H9 (cell line): ENCODE results near the gene SEMA6A. TPM values are rescaled to one million over a fixed set of nuclear protein-coding genes. Genes with fewer than 3 reads are reported as not detected.
A peak's percentile ranks its signal among the peaks of the same experiment; 100 is the strongest.

ENCODE experiments used
- DNase-seq: peaks from one replicate; pipeline ENCODE4 v3.0.0-alpha.2; 2017
- H2AFZ ChIP-seq: one replicate; pipeline ENCODE4 v1.6.1; 2013; ENCODE audit warnings: mild to moderate bottlenecking, low read length, control low read depth, moderate library complexity
- H2AK5ac ChIP-seq: 2 replicates; pipeline ENCODE4 v1.6.1; 2013; ENCODE audit warnings: low read length, control low read depth, mixed read lengths; ENCODE audit not compliant: insufficient read length
- H2BK120ac ChIP-seq: one replicate; pipeline ENCODE4 v1.6.1; 2013; ENCODE audit warnings: low read depth, mild to moderate bottlenecking, low read length, control low read depth, inconsistent platforms; ENCODE audit not compliant: poor library complexity, severe bottlenecking
- H2BK12ac ChIP-seq: 2 replicates; pipeline ENCODE4 v1.6.1; 2013; ENCODE audit warnings: low read length, control low read depth, mixed read lengths, low read depth; ENCODE audit not compliant: insufficient read length
- H2BK15ac ChIP-seq: 2 replicates; pipeline ENCODE4 v1.6.1; 2013; ENCODE audit warnings: low read depth, low read length, control low read depth
- H2BK20ac ChIP-seq: one replicate; pipeline ENCODE4 v1.6.1; 2013; ENCODE audit warnings: low read depth, mild to moderate bottlenecking, low read length, control low read depth, inconsistent platforms; ENCODE audit not compliant: poor library complexity, severe bottlenecking
- H2BK5ac ChIP-seq: 2 replicates; pipeline ENCODE4 v1.6.1; 2013; ENCODE audit warnings: low read length, control low read depth, mixed read lengths; ENCODE audit not compliant: insufficient read length
- H3K14ac ChIP-seq: 2 replicates; pipeline ENCODE4 v1.6.1; 2013; ENCODE audit warnings: low read length, control low read depth; ENCODE audit not compliant: insufficient read depth
- H3K18ac ChIP-seq: 2 replicates; pipeline ENCODE4 v1.6.1; 2013; ENCODE audit warnings: low read depth, mild to moderate bottlenecking, mixed read lengths, low read length, control low read depth; ENCODE audit not compliant: insufficient read length
- H3K23ac ChIP-seq: 2 replicates; pipeline ENCODE4 v1.6.1; 2013; ENCODE audit warnings: low read length, control low read depth, mixed read lengths, low read depth; ENCODE audit not compliant: insufficient read length
- H3K23me2 ChIP-seq: 2 replicates; pipeline ENCODE4 v1.6.1; 2013; ENCODE audit warnings: low read depth, mild to moderate bottlenecking, mixed read lengths, low read length, control low read depth; ENCODE audit not compliant: insufficient read length, poor library complexity, severe bottlenecking
- H3K27ac ChIP-seq: 2 replicates; pipeline ENCODE4 v1.5.1; 2013; ENCODE audit warnings: low read length, control low read depth, mixed read lengths, low read depth; ENCODE audit not compliant: insufficient read length
- H3K27me3 ChIP-seq: 2 replicates; pipeline ENCODE4 v1.6.1; 2013; ENCODE audit warnings: low read length, control low read depth, inconsistent platforms; ENCODE audit not compliant: insufficient read depth
- H3K4ac ChIP-seq: 2 replicates; pipeline ENCODE4 v1.6.1; 2013; ENCODE audit warnings: low read depth, mild to moderate bottlenecking, control low read depth, inconsistent platforms, low read length, moderate library complexity
- H3K4me1 ChIP-seq: 2 replicates; pipeline ENCODE4 v1.6.1; 2013; ENCODE audit warnings: low read length, control low read depth, inconsistent platforms; ENCODE audit not compliant: insufficient read depth
- H3K4me2 ChIP-seq: 2 replicates; pipeline ENCODE4 v1.6.1; 2013; ENCODE audit warnings: low read length, control low read depth, mixed read lengths; ENCODE audit not compliant: insufficient read length, insufficient read depth
- H3K56ac ChIP-seq: 2 replicates; pipeline ENCODE4 v1.6.1; 2013; ENCODE audit warnings: low read depth, mild to moderate bottlenecking, mixed read lengths, low read length, control low read depth; ENCODE audit not compliant: insufficient read length
- H3K79me1 ChIP-seq: 2 replicates; pipeline ENCODE4 v1.6.1; 2013; ENCODE audit warnings: low read depth, mild to moderate bottlenecking, moderate library complexity, low read length, control low read depth, inconsistent platforms; ENCODE audit not compliant: insufficient read depth, poor library complexity, severe bottlenecking
- H3K79me2 ChIP-seq: 2 replicates; pipeline ENCODE4 v1.6.1; 2013; ENCODE audit warnings: low read length, control low read depth, inconsistent platforms; ENCODE audit not compliant: insufficient read depth
- H3K9ac ChIP-seq: 2 replicates; pipeline ENCODE4 v1.6.1; 2013; ENCODE audit warnings: low read length, control low read depth, mixed read lengths; ENCODE audit not compliant: insufficient read length; ENCODE audit errors: extremely low read depth
- H3K9me3 ChIP-seq: one replicate; pipeline ENCODE4 v1.6.1; 2013; ENCODE audit warnings: low read depth, low read length, inconsistent platforms; ENCODE audit not compliant: control insufficient read depth
- H3T11ph ChIP-seq: one replicate; pipeline ENCODE4 v1.6.1; 2013; ENCODE audit warnings: mild to moderate bottlenecking, low read length, control low read depth, inconsistent platforms
- H4K20me1 ChIP-seq: one replicate; pipeline ENCODE4 v1.6.1; 2013; ENCODE audit not compliant: control insufficient read depth, insufficient read length, insufficient read depth
- H4K5ac ChIP-seq: 2 replicates; pipeline ENCODE4 v1.6.1; 2013; ENCODE audit warnings: low read depth, mild to moderate bottlenecking, mixed read lengths, low read length, control low read depth; ENCODE audit not compliant: insufficient read length
- H4K8ac ChIP-seq: replicated peaks from 2 replicates; pipeline ENCODE4 v1.6.1; 2013; ENCODE audit warnings: low read length, control low read depth, mixed read lengths, low read depth; ENCODE audit not compliant: insufficient read length
- H4K91ac ChIP-seq: 2 replicates; pipeline ENCODE4 v1.6.1; 2013; ENCODE audit warnings: low read depth, mild to moderate bottlenecking, moderate library complexity, mixed read lengths, low read length, control low read depth; ENCODE audit not compliant: insufficient read length
- H3K27ac Mint-ChIP-seq, 3 experiments: 2 replicates in 2 of 3; 3 replicates in 1 of 3; pipeline ENCODE4 v1.8.0; 2020 to 2021; ENCODE audit warnings: mixed read lengths in 3 of 3, mild to moderate bottlenecking in 1 of 3, moderate library complexity in 1 of 3
- H3K27me3 Mint-ChIP-seq: 2 replicates; pipeline ENCODE4 v1.8.0; 2021; ENCODE audit warnings: low read depth, mild to moderate bottlenecking, moderate library complexity, mixed read lengths
- H3K36me3 Mint-ChIP-seq, 3 experiments: 2 replicates in 2 of 3; 3 replicates in 1 of 3; pipeline ENCODE4 v1.8.0; 2020 to 2021; ENCODE audit warnings: low read depth in 3 of 3, mixed read lengths in 3 of 3; ENCODE audit not compliant: insufficient read depth in 1 of 3
- H3K4me1 Mint-ChIP-seq, 2 experiments: 2 replicates each; pipeline ENCODE4 v1.8.0; 2020; ENCODE audit warnings: mixed read lengths in 2 of 2
- H3K4me3 Mint-ChIP-seq, 2 experiments: 2 replicates in 1 of 2; 3 replicates in 1 of 2; pipeline ENCODE4 v1.8.0; 2020 to 2021; ENCODE audit warnings: mild to moderate bottlenecking in 2 of 2, mixed read lengths in 2 of 2, moderate library complexity in 1 of 2
- H3K9me3 Mint-ChIP-seq, 2 experiments: 2 replicates in 1 of 2; 3 replicates in 1 of 2; pipeline ENCODE4 v1.8.0; 2020; ENCODE audit warnings: mild to moderate bottlenecking in 2 of 2, mixed read lengths in 2 of 2, moderate library complexity in 1 of 2
- CTCF ChIP-seq: fragments of 200-600 bp; sonication (generic); conservative IDR thresholded peaks from 3 replicates; pipeline ENCODE4 v1.8.0; 2021; ENCODE audit warnings: antibody characterized with exemption, mild to moderate bottlenecking
- WGBS: extraction: QIAGEN DNeasy Blood & Tissue Kit; methylation state at CpG from one replicate; pipeline ENCODE4 v1.1.7; 2013; ENCODE audit warnings: missing lambda C conversion rate, low lambda C conversion rate, mixed read lengths; ENCODE audit not compliant: insufficient read length; ENCODE audit errors: extremely low coverage; 5-methylcytosine and 5-hydroxymethylcytosine counted together
- total RNA-seq: library from RNA; stranded (reverse); gene quantifications from 2 replicates; pipeline ENCODE4 v1.2.1, GENCODE V29; 2021

SEMA6A gene
- total RNA-seq, 1 experiment from 2014 or later = 354 TPM

GRCh38 chr5:116502138-116502537 is 72.5 kb downstream of the SEMA6A start:
- H3K18ac ChIP-seq = no peak overlapping the region
- H4K91ac ChIP-seq = no peak overlapping the region
- no peak overlapping the region for H3K14ac ChIP-seq
- H3K27me3 ChIP-seq = no peaks in the 10 kb centered on the region
- no peak overlapping the region for H2BK5ac ChIP-seq
- no peak overlapping the region for H3K4me3 Mint-ChIP-seq
- no peak overlapping the region for H3K4ac ChIP-seq
- TF ChIP-seq CTCF = no peak
- H3K23me2 ChIP-seq = no peaks in the 10 kb centered on the region
- no peak for DNase-seq
- H3K27ac Mint-ChIP-seq = peak overlapping the region in 2 of 3 experiments; percentile 6 to 76; a peak in 1 of 7 replicates
- peaks cover 10% of the 10 kb centered on the region for H3K79me1 ChIP-seq
- H4K5ac ChIP-seq = no peak overlapping the region
- no peaks in the 10 kb centered on the region; the same call in 1 of the 2 replicates for H3K4me1 ChIP-seq
- H2AK5ac ChIP-seq = no peak overlapping the region
- peaks cover 49% of the 10 kb centered on the region for H3K79me2 ChIP-seq
- H3K27ac ChIP-seq = no peak overlapping the region
- H3K27me3 Mint-ChIP-seq = no peaks in the 10 kb centered on the region
- H3K9ac ChIP-seq = no peak overlapping the region
- no peak overlapping the region for H3K23ac ChIP-seq
- no peaks in the 10 kb centered on the region for H4K20me1 ChIP-seq
- no peak overlapping the region for H2BK12ac ChIP-seq
- H3K9me3 ChIP-seq = no peaks in the 10 kb centered on the region
- H2BK120ac ChIP-seq = no peak overlapping the region
- no peak overlapping the region for H2BK15ac ChIP-seq
- H4K8ac ChIP-seq = no peak overlapping the region
- no peak overlapping the region for H2BK20ac ChIP-seq
- H3K9me3 Mint-ChIP-seq = no peaks in the 10 kb centered on the region
- H3K56ac ChIP-seq = no peak overlapping the region
- H3K4me2 ChIP-seq = no peak overlapping the region
- H3K36me3 Mint-ChIP-seq = peaks cover 45 to 77% (median 68%) of the 10 kb centered on the region in 3 experiments
- H3K4me1 Mint-ChIP-seq = peaks cover 40 to 51% of the 10 kb centered on the region in 2 experiments
- WGBS = no CpG with 5 or more reads among the region's 4 CpGs
- no peak overlapping the region for H3T11ph ChIP-seq
- no peak overlapping the region for H2AFZ ChIP-seq
